Natural killer cell treated with Interleukin-12 subunit alpha and Interleukin-12 subunit beta and Interleukin-15 and Interleukin-18, amount 100 ng/mL, for 72 hours (primary cell): ENCODE data around the gene AKAP6. TPM values are rescaled to one million over a fixed set of nuclear protein-coding genes. Genes with fewer than 3 reads are reported as not detected.

ENCODE experiments used
- ATAC-seq, 2 donors: fragments of 150-1000 bp; cut with Tn5 transposase in 1 of 2; sonication (Bioruptor Pico), chemical (Tn5 transposase) in 1 of 2; 2 replicates each; pipeline ENCODE4 v1.10.0; 2021
- DNase-seq: peaks from one replicate; pipeline ENCODE4 v3.0.0; 2022; ENCODE audit warnings: low spot score
- H3K27ac Mint-ChIP-seq, 2 donors: 1 replicate in 1 of 2; 2 replicates in 1 of 2; pipeline ENCODE4 v1.8.0; 2022; ENCODE audit warnings: mixed read lengths in 2 of 2, mild to moderate bottlenecking in 1 of 2, moderate library complexity in 1 of 2
- H3K27me3 Mint-ChIP-seq, 2 donors: 1 replicate in 1 of 2; 2 replicates in 1 of 2; pipeline ENCODE4 v1.8.0; 2022; ENCODE audit warnings: mixed read lengths in 2 of 2
- H3K36me3 Mint-ChIP-seq: one replicate; pipeline ENCODE4 v1.8.0; 2022; ENCODE audit warnings: mixed read lengths
- H3K4me1 Mint-ChIP-seq, 2 donors: 1 replicate in 1 of 2; 2 replicates in 1 of 2; pipeline ENCODE4 v1.8.0; 2022; ENCODE audit warnings: low read depth in 2 of 2, mixed read lengths in 2 of 2, mild to moderate bottlenecking in 1 of 2
- H3K4me3 Mint-ChIP-seq: one replicate; pipeline ENCODE4 v1.8.0; 2022; ENCODE audit warnings: mixed read lengths
- H3K9me3 Mint-ChIP-seq: 2 replicates; pipeline ENCODE4 v1.8.0; 2022; ENCODE audit warnings: mixed read lengths
- total RNA-seq, 2 donors: library from RNA; stranded (reverse); gene quantifications; one replicate each; pipeline ENCODE4 v1.2.3, GENCODE V29; 2022

Gene AKAP6
- total RNA-seq, 2 donors from 2014 or later: 0.31 TPM; not detected in 1

GRCh38 chr14:32469388-32470160, 140.5 kb downstream of the AKAP6 start:
- DNase-seq: no peak
- H3K9me3 Mint-ChIP-seq: peaks cover 3% of the 10 kb centered on the region

GRCh38 chr14:32470161-32470715, 141.1 kb downstream of the AKAP6 start:
- H3K27ac Mint-ChIP-seq: no peak overlapping the region
- no peaks in the 10 kb centered on the region for H3K4me1 Mint-ChIP-seq
- DNase-seq: no peak
- no peaks in the 10 kb centered on the region for H3K9me3 Mint-ChIP-seq
- H3K4me3 Mint-ChIP-seq: no peak overlapping the region
- ATAC-seq: no peak
- no peaks in the 10 kb centered on the region for H3K36me3 Mint-ChIP-seq
- H3K27me3 Mint-ChIP-seq: peaks cover 0 to 9% of the 10 kb centered on the region in 2 donors

More at GRCh38 chr14:32469388-32470160, 140.5 kb downstream of the AKAP6 start:
- no peak overlapping the region for H3K27ac Mint-ChIP-seq
- ATAC-seq: no peak
- H3K4me3 Mint-ChIP-seq: no peak overlapping the region
- no peaks in the 10 kb centered on the region for H3K36me3 Mint-ChIP-seq
- no peaks in the 10 kb centered on the region for H3K4me1 Mint-ChIP-seq
- H3K27me3 Mint-ChIP-seq: peaks cover 0 to 9% of the 10 kb centered on the region in 2 donors

- H3K27ac Mint-ChIP-seq: no peak overlapping the region
- no peak for DNase-seq
- ATAC-seq: no peak
- H3K27me3 Mint-ChIP-seq: peaks cover 0 to 9% of the 10 kb centered on the region in 2 donors
- H3K9me3 Mint-ChIP-seq: no peaks in the 10 kb centered on the region
- H3K4me1 Mint-ChIP-seq: no peaks in the 10 kb centered on the region
- no peak overlapping the region for H3K4me3 Mint-ChIP-seq
- H3K36me3 Mint-ChIP-seq: no peaks in the 10 kb centered on the region
Observed at GRCh38 chr14:32471181-32471580, 142.1 kb downstream of the AKAP6 start.

- peaks cover 0 to 9% of the 10 kb centered on the region in 2 donors for H3K27me3 Mint-ChIP-seq
- no peak overlapping the region for H3K27ac Mint-ChIP-seq
- ATAC-seq: no peak
- H3K9me3 Mint-ChIP-seq: no peaks in the 10 kb centered on the region
- H3K4me3 Mint-ChIP-seq: no peak overlapping the region
- H3K4me1 Mint-ChIP-seq: no peaks in the 10 kb centered on the region
- no peak for DNase-seq
- no peaks in the 10 kb centered on the region for H3K36me3 Mint-ChIP-seq
Observed at GRCh38 chr14:32472076-32472475, 143.0 kb downstream of the AKAP6 start.

- Mint-ChIP-seq H3K4me3 (no peak overlapping the region), H3K4me1 (no peaks in the 10 kb centered on the region), H3K27ac (no peak overlapping the region), H3K36me3 (no peaks in the 10 kb centered on the region), H3K9me3 (no peaks in the 10 kb centered on the region), H3K27me3 (peaks cover 0 to 9% of the 10 kb centered on the region in 2 donors)
- no peak for ATAC-seq
- DNase-seq: no peak
Observed at GRCh38 chr14:32472512-32473463, 143.7 kb downstream of the AKAP6 start.

- Mint-ChIP-seq H3K27ac (no peak overlapping the region), H3K4me1 (no peaks in the 10 kb centered on the region), H3K9me3 (no peaks in the 10 kb centered on the region), H3K4me3 (no peak overlapping the region), H3K27me3 (peaks cover 0 to 9% of the 10 kb centered on the region in 2 donors), H3K36me3 (no peaks in the 10 kb centered on the region)
- ATAC-seq: no peak
- no peak for DNase-seq
Observed at GRCh38 chr14:32473464-32473855, 144.4 kb downstream of the AKAP6 start.

- ATAC-seq (no peak), DNase-seq (no peak)
- Mint-ChIP-seq H3K4me3 (no peak overlapping the region), H3K36me3 (no peaks in the 10 kb centered on the region), H3K27me3 (peaks cover 0 to 9% of the 10 kb centered on the region in 2 donors), H3K4me1 (no peaks in the 10 kb centered on the region), H3K9me3 (no peaks in the 10 kb centered on the region), H3K27ac (no peak overlapping the region)
Observed at GRCh38 chr14:32474478-32475195, 145.5 kb downstream of the AKAP6 start.

GRCh38 chr14:32476532-32476931, 147.4 kb downstream of the AKAP6 start:
- H3K4me3 Mint-ChIP-seq: no peak overlapping the region
- H3K9me3 Mint-ChIP-seq: no peaks in the 10 kb centered on the region
- DNase-seq (no peak), ATAC-seq (no peak)
- H3K27ac Mint-ChIP-seq: no peak overlapping the region
- H3K27me3 Mint-ChIP-seq: peaks cover 0 to 9% of the 10 kb centered on the region in 2 donors
- H3K36me3 Mint-ChIP-seq: no peaks in the 10 kb centered on the region
- H3K4me1 Mint-ChIP-seq: no peaks in the 10 kb centered on the region

- Mint-ChIP-seq H3K36me3 (no peaks in the 10 kb centered on the region), H3K4me3 (no peak overlapping the region), H3K27ac (no peak overlapping the region), H3K27me3 (peaks cover 0 to 2% of the 10 kb centered on the region in 2 donors), H3K9me3 (no peaks in the 10 kb centered on the region), H3K4me1 (no peaks in the 10 kb centered on the region)
- ATAC-seq (no peak), DNase-seq (no peak)
Observed at GRCh38 chr14:32477396-32477795, 148.3 kb downstream of the AKAP6 start.

GRCh38 chr14:32478050-32478449, 149.0 kb downstream of the AKAP6 start:
- Mint-ChIP-seq H3K27me3 (peaks cover 0 to 2% of the 10 kb centered on the region in 2 donors), H3K27ac (no peak overlapping the region), H3K4me1 (no peaks in the 10 kb centered on the region), H3K9me3 (no peaks in the 10 kb centered on the region), H3K36me3 (no peaks in the 10 kb centered on the region), H3K4me3 (no peak overlapping the region)
- no peak for DNase-seq
- ATAC-seq: no peak

- Mint-ChIP-seq H3K27me3 (no peaks in the 10 kb centered on the region), H3K36me3 (no peaks in the 10 kb centered on the region), H3K4me1 (no peaks in the 10 kb centered on the region), H3K9me3 (no peaks in the 10 kb centered on the region), H3K4me3 (no peak overlapping the region), H3K27ac (no peak overlapping the region)
- DNase-seq: no peak
- no peak for ATAC-seq
Observed at GRCh38 chr14:32480337-32480736, 151.2 kb downstream of the AKAP6 start.

- Mint-ChIP-seq H3K4me3 (no peak overlapping the region), H3K27me3 (no peaks in the 10 kb centered on the region), H3K36me3 (peaks cover 3% of the 10 kb centered on the region), H3K9me3 (peaks cover 4% of the 10 kb centered on the region), H3K27ac (no peak overlapping the region), H3K4me1 (no peaks in the 10 kb centered on the region)
- ATAC-seq: no peak
- DNase-seq: no peak
Observed at GRCh38 chr14:32481707-32482106, 152.6 kb downstream of the AKAP6 start.

GRCh38 chr14:32491416-32492016, 162.4 kb downstream of the AKAP6 start:
- H3K27ac Mint-ChIP-seq: no peak overlapping the region
- no peaks in the 10 kb centered on the region for H3K27me3 Mint-ChIP-seq
- peaks cover 4% of the 10 kb centered on the region for H3K9me3 Mint-ChIP-seq
- peaks cover 5% of the 10 kb centered on the region for H3K36me3 Mint-ChIP-seq
- no peak for ATAC-seq
- DNase-seq: no peak
- H3K4me1 Mint-ChIP-seq: no peaks in the 10 kb centered on the region
- H3K4me3 Mint-ChIP-seq: no peak overlapping the region
